ENCODE measurements around the gene FOXI2. TPM values are rescaled to one million over a fixed set of nuclear protein-coding genes. Genes with fewer than 3 reads are reported as not detected.

FOXI2 gene
- total and polyA plus RNA-seq, 9 of the 15 experiments (the other 6 are each of a cell fraction or from before 2014, with no cell fraction given) = not detected

GRCh38 chr10:127737563-127738511 is 852 bp downstream of the FOXI2 start:
- in situ Hi-C loops (cut with MboI) = no loop called here
- Histone ChIP-seq H3K79me2 (ENCODE audit: control insufficient read depth, insufficient read depth, low read length) (no peaks in the 10 kb centered on the region), H3K4me2 (ENCODE audit: insufficient read depth, low read length) (no peak overlapping the region), H3K9ac (ENCODE audit: insufficient read depth in 1 of 2, low read depth in 2 of 2, low read length in 2 of 2) (no peak overlapping the region), H3K4me1 (replicated peaks in 1 of 2; ENCODE audit: control insufficient read depth in 2 of 2, insufficient read depth in 2 of 2, low read length in 2 of 2) (no peaks in the 10 kb centered on the region), H3K27me3 (ENCODE audit: control insufficient read depth in 2 of 2, insufficient read depth in 2 of 2, low read length in 2 of 2) (no peaks in the 10 kb centered on the region), H3K36me3 (ENCODE audit: control insufficient read depth, insufficient read depth, low read length) (no peaks in the 10 kb centered on the region), H4K20me1 (replicated peaks; ENCODE audit: control insufficient read depth, insufficient read depth, low read length) (no peaks in the 10 kb centered on the region), H3K4me3 (no peak overlapping the region), H2AFZ (ENCODE audit: low read depth, low read length) (no peak overlapping the region), H3K9me3 (replicated peaks; ENCODE audit: control insufficient read depth, insufficient read depth, low read depth, low read length) (no peaks in the 10 kb centered on the region), H3K9me1 (ENCODE audit: control insufficient read depth, insufficient read depth, low read length) (no peaks in the 10 kb centered on the region), H3K27ac (ENCODE audit: extremely low read depth, low read depth, low read length) (no peak overlapping the region)
- POLR2A ChIA-PET = interaction anchor here (0.6 kb wide), 1 partner anchor 38 kb away, joined by 3 read pairs; no protein-coding TSS in a partner anchor
- FAIRE-seq (no peak), DNase-seq (ENCODE audit: extremely low read depth in 1 of 4, low spot score in 3 of 4) (no peak), ATAC-seq (no peak)
- intact Hi-C loops (cut with micrococcal nuclease) = no loop called here
- CTCF ChIA-PET (ENCODE audit: low intra/inter-chr PET ratio) = no interaction called here
- BruUV-seq (replicated peaks) = no TSS peak
- WGBS (ENCODE audit: insufficient coverage, low coverage, missing lambda C conversion rate) = 6% methylated on average over 31 of the region's 59 CpGs
- TF ChIP-seq MAFF (IDR thresholded peaks at IDR 0.05; ENCODE audit: low read length) (no peak), NKRF (IDR thresholded peaks at IDR 0.05; ENCODE audit: borderline replicate concordance) (no peak), ZNF197 (CRISPR knock-in tag; IDR thresholded peaks at IDR 0.05; ENCODE audit: low read depth) (no peak), RBM25 (IDR thresholded peaks at IDR 0.05; ENCODE audit: low read depth, low read length, severe bottlenecking) (no peak), ZC3H8 (IDR thresholded peaks at IDR 0.05) (no peak), CBFB (CRISPR knock-in tag; IDR thresholded peaks at IDR 0.05) (no peak), KLF6 (CRISPR knock-in tag; IDR thresholded peaks at IDR 0.05; ENCODE audit: borderline replicate concordance) (no peak), GATA2 (CRISPR knock-in tag; IDR thresholded peaks at IDR 0.05) (no peak), EWSR1 (IDR thresholded peaks at IDR 0.05; ENCODE audit: borderline replicate concordance, low read depth, partially characterized antibody) (no peak), CBFA2T2 (conservative IDR thresholded peaks at IDR 0.05) (no peak)

All from K562 (cell line).